LNCAP (cell line): ENCODE results near the gene MBD2.
A peak's percentile ranks its signal among the peaks of the same experiment; 100 is the strongest.

ENCODE experiments used
- CTCF ChIP-seq: fragments of 450-650 bp; IDR thresholded peaks from 2 replicates; pipeline ENCODE4 v1.5.1; 2017; ENCODE audit warnings: mild to moderate bottlenecking

The MBD2 gene

GRCh38 chr18:54134053-54134452 lies 90.4 kb downstream of the MBD2 start:
- no peak for TF ChIP-seq CTCF

- no peak for TF ChIP-seq CTCF
These were observed 93.8 kb downstream of the MBD2 start for GRCh38 chr18:54130631-54131030.

- no peak for TF ChIP-seq CTCF
These were observed 94.3 kb downstream of the MBD2 start for GRCh38 chr18:54130177-54130576.

GRCh38 chr18:54129448-54130067 lies 94.9 kb downstream of the MBD2 start:
- TF ChIP-seq CTCF, result no peak

- TF ChIP-seq CTCF, result peak; percentile 72
These were observed 96.6 kb downstream of the MBD2 start for GRCh38 chr18:54127759-54128378.

GRCh38 chr18:54125429-54125828 lies 99.0 kb downstream of the MBD2 start:
- TF ChIP-seq CTCF, result no peak

- peak; percentile 86 for TF ChIP-seq CTCF
These were observed 104.9 kb downstream of the MBD2 start for GRCh38 chr18:54119524-54120019.
